Neuronal stem cell (in vitro differentiated cells): Measurements from ENCODE around the gene CPNE9.

Experiments used
- DNase-seq: peaks from one replicate; pipeline ENCODE4 v3.0.0-alpha.2; 2013; ENCODE audit warnings: low spot score
- H2AFZ ChIP-seq: one replicate; pipeline ENCODE4 v1.6.1; 2013; ENCODE audit warnings: mild to moderate bottlenecking, low read length, inconsistent platforms
- H2AK5ac ChIP-seq: 2 replicates; pipeline ENCODE4 v1.6.1; 2013; ENCODE audit warnings: low read depth, mild to moderate bottlenecking, inconsistent platforms, low read length, moderate library complexity, mixed read lengths
- H2BK120ac ChIP-seq: 2 replicates; pipeline ENCODE4 v1.6.1; 2013; ENCODE audit warnings: low read depth, mild to moderate bottlenecking, inconsistent platforms, low read length, moderate library complexity, mixed read lengths
- H2BK12ac ChIP-seq: one replicate; pipeline ENCODE4 v1.6.1; 2013; ENCODE audit warnings: low read length, inconsistent platforms
- H2BK15ac ChIP-seq: 2 replicates; pipeline ENCODE4 v1.6.1; 2013; ENCODE audit warnings: mild to moderate bottlenecking, low read length, inconsistent platforms, mixed read lengths
- H2BK5ac ChIP-seq: one replicate; pipeline ENCODE4 v1.6.1; 2013; ENCODE audit warnings: inconsistent platforms, mild to moderate bottlenecking, low read length, moderate library complexity
- H3K14ac ChIP-seq: one replicate; pipeline ENCODE4 v1.6.1; 2013; ENCODE audit warnings: low read length, inconsistent platforms
- H3K18ac ChIP-seq: 2 replicates; pipeline ENCODE4 v1.6.1; 2013; ENCODE audit warnings: low read length, inconsistent platforms
- H3K23ac ChIP-seq: 2 replicates; pipeline ENCODE4 v1.6.1; 2013; ENCODE audit warnings: low read depth, mild to moderate bottlenecking, mixed read lengths, low read length, inconsistent platforms; ENCODE audit not compliant: poor library complexity
- H3K27ac ChIP-seq: replicated peaks from 3 replicates; pipeline ENCODE4 v1.5.1; 2013; ENCODE audit warnings: low read length, inconsistent platforms
- H3K27me3 ChIP-seq, 3 experiments: 2 replicates each; pipeline ENCODE4 v1.6.1; 2013; ENCODE audit warnings: low read length in 3 of 3, mild to moderate bottlenecking in 2 of 3, inconsistent platforms in 1 of 3, low read depth in 1 of 3, mixed read lengths in 1 of 3, moderate library complexity in 1 of 3; ENCODE audit not compliant: control insufficient read depth in 3 of 3, insufficient read depth in 3 of 3
- H3K36me3 ChIP-seq, 2 donors: replicated peaks in 1 of 2; 2 replicates each; pipeline ENCODE4 v1.6.1; 2013; ENCODE audit warnings: low read length in 2 of 2; ENCODE audit not compliant: control insufficient read depth in 2 of 2, insufficient read depth in 2 of 2
- H3K4ac ChIP-seq: 2 replicates; pipeline ENCODE4 v1.6.1; 2013; ENCODE audit warnings: inconsistent platforms, mild to moderate bottlenecking, low read length, moderate library complexity
- H3K4me1 ChIP-seq, 2 donors: 1 replicate in 1 of 2; 2 replicates in 1 of 2; pipeline ENCODE4 v1.6.1; 2013; ENCODE audit warnings: low read length in 2 of 2, low read depth in 1 of 2; ENCODE audit not compliant: control insufficient read depth in 2 of 2, insufficient read depth in 1 of 2
- H3K4me2 ChIP-seq: one replicate; pipeline ENCODE4 v1.6.1; 2013; ENCODE audit warnings: mild to moderate bottlenecking, low read length, inconsistent platforms; ENCODE audit not compliant: insufficient read depth, poor library complexity, severe bottlenecking
- H3K4me3 ChIP-seq, 2 donors: 2 replicates each; pipeline ENCODE4 v1.5.1; 2013; ENCODE audit warnings: low read length in 2 of 2, mild to moderate bottlenecking in 2 of 2, inconsistent platforms in 1 of 2, moderate library complexity in 1 of 2
- H3K79me1 ChIP-seq: one replicate; pipeline ENCODE4 v1.6.1; 2013; ENCODE audit warnings: low read depth, mild to moderate bottlenecking, inconsistent platforms, low read length, moderate library complexity
- H3K9ac ChIP-seq: one replicate; pipeline ENCODE4 v1.6.1; 2013; ENCODE audit warnings: mild to moderate bottlenecking, low read depth, low read length, inconsistent platforms; ENCODE audit not compliant: poor library complexity
- H3K9me3 ChIP-seq, 2 donors: replicated peaks in 1 of 2; 2 replicates each; pipeline versions ENCODE3 to v1.6.1; 2013; ENCODE audit warnings: low read length in 2 of 2, mild to moderate bottlenecking in 2 of 2, inconsistent platforms in 1 of 2, low read depth in 1 of 2, mixed read lengths in 1 of 2, moderate library complexity in 1 of 2; ENCODE audit not compliant: control insufficient read depth in 2 of 2, insufficient read depth in 1 of 2
- H4K8ac ChIP-seq: one replicate; pipeline ENCODE4 v1.6.1; 2013; ENCODE audit warnings: low read depth, mild to moderate bottlenecking, inconsistent platforms, low read length, moderate library complexity
- H4K91ac ChIP-seq: one replicate; pipeline ENCODE4 v1.6.1; 2013; ENCODE audit warnings: low read length, low read depth, mild to moderate bottlenecking, inconsistent platforms; ENCODE audit not compliant: poor library complexity
- WGBS, 2 donors: extraction: QIAGEN DNeasy Blood & Tissue Kit; methylation state at CpG; one replicate each; pipeline ENCODE4 v1.1.7; 2013; ENCODE audit warnings: missing lambda C conversion rate in 2 of 2, mixed read lengths in 1 of 2; ENCODE audit not compliant: insufficient read length in 2 of 2, insufficient replicate concordance in 1 of 2; ENCODE audit errors: extremely low coverage in 2 of 2; 5-methylcytosine and 5-hydroxymethylcytosine counted together

The CPNE9 gene

DNA sequence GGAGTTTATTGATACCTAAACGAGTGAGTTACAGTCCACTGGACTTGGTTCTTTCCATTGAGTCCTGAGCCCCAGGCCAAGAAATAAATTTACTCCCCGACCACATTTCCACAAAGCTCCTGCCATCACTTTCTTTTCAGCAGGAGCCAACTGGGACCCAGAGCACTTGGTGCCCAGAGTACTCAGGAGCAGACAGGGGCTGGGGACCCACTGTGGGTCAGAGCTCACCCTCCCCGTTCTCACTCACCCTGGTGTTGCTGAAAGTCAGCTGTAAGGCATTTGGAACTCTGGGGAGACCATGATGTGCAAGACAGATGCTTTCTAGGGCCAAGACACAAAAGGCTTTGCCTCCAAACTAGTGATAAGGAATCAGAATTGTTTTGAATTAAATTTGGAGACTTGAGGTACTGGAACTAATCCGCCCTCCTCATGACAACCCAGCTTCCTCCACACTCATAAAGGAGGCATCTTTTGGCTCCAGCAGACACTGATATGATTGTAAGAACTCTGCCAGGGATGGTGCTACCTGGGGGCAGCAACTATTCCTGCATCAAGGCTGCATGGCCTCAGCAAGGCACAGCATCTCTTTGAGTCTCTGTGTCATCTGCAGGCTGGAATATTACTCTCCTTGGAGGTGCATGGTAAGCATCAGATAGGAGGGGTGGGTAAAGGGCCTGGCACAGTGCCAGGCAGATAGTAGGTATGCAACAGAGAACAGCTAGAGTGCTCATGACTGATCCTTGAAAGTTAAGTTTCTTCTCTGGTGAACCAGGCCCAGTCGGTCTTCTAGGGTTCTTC, 73.5 kb downstream of the CPNE9 start:
- Histone ChIP-seq H2BK5ac (no peak overlapping the region), H3K18ac (no peak overlapping the region), H3K79me1 (peaks cover 3% of the 10 kb centered on the region), H3K9ac (no peak overlapping the region), H2AK5ac (no peak overlapping the region), H3K14ac (no peak overlapping the region), H3K9me3 (no peaks in the 10 kb centered on the region), H3K27me3 (no peaks in the 10 kb centered on the region), H3K36me3 (peaks cover 13 to 33% of the 10 kb centered on the region in 2 donors), H2BK12ac (no peak overlapping the region), H3K4me1 (no peaks in the 10 kb centered on the region), H3K4me2 (no peak overlapping the region), H3K27ac (no peak overlapping the region), H2BK120ac (no peak overlapping the region), H2AFZ (no peak overlapping the region), H3K4ac (no peak overlapping the region), H4K8ac (no peak overlapping the region), H3K23ac (no peak overlapping the region), H3K4me3 (no peak overlapping the region), H2BK15ac (no peak overlapping the region), H4K91ac (no peak overlapping the region)
- DNase-seq: no peak
- WGBS, 2 donors: 100% methylated on average over 1 of the region's 5 CpGs; no CpG with 5 or more reads in 1 of the 2 donors

DNA sequence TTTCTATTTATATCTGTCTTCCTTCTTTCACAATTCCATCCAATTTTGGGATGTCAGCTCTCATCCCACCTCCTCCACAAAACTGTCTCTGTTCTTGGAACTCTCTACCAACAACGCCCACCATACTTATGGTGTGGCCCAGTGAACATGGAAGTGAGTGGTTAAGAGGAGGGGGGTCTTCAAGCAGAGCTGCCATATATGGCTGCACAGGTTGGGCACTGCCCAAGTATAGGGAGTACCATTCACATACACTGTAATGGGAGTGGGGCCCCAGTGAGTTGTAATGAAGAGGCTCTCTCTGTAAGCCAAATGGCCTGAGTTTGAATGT, 74.0 kb downstream of the CPNE9 start:
- Histone ChIP-seq H4K8ac (no peak overlapping the region), H3K4me2 (no peak overlapping the region), H3K4me3 (no peak overlapping the region), H2AK5ac (no peak overlapping the region), H3K4me1 (no peaks in the 10 kb centered on the region), H2BK15ac (no peak overlapping the region), H3K14ac (no peak overlapping the region), H3K23ac (no peak overlapping the region), H3K9me3 (no peaks in the 10 kb centered on the region), H2BK12ac (no peak overlapping the region), H3K18ac (no peak overlapping the region), H3K27ac (no peak overlapping the region), H2AFZ (no peak overlapping the region), H2BK120ac (no peak overlapping the region), H3K4ac (no peak overlapping the region), H4K91ac (no peak overlapping the region), H2BK5ac (no peak overlapping the region), H3K27me3 (no peaks in the 10 kb centered on the region), H3K9ac (no peak overlapping the region), H3K79me1 (peaks cover 3% of the 10 kb centered on the region), H3K36me3 (peaks cover 13 to 39% of the 10 kb centered on the region in 2 donors)
- DNase-seq: no peak
- no CpG with 5 or more reads among the region's 1 CpG for WGBS, 2 donors

- H3K4ac ChIP-seq: no peak overlapping the region
- no peak overlapping the region for H3K14ac ChIP-seq
- H3K4me2 ChIP-seq: no peak overlapping the region
- H3K9ac ChIP-seq: no peak overlapping the region
- no peak overlapping the region for H2AK5ac ChIP-seq
- no peak overlapping the region for H2AFZ ChIP-seq
- peaks cover 3% of the 10 kb centered on the region for H3K79me1 ChIP-seq
- H2BK15ac ChIP-seq: no peak overlapping the region
- H2BK120ac ChIP-seq: no peak overlapping the region
- H3K27me3 ChIP-seq: no peaks in the 10 kb centered on the region
- no peak overlapping the region for H3K4me3 ChIP-seq
- no peak overlapping the region for H2BK5ac ChIP-seq
- H4K8ac ChIP-seq: no peak overlapping the region
- H3K9me3 ChIP-seq: no peaks in the 10 kb centered on the region
- H3K36me3 ChIP-seq: peaks cover 15 to 46% of the 10 kb centered on the region in 2 donors
- DNase-seq: no peak
- H3K4me1 ChIP-seq: no peaks in the 10 kb centered on the region
- no CpG with 5 or more reads among the region's 5 CpGs for WGBS, 2 donors
- no peak overlapping the region for H3K23ac ChIP-seq
- H3K18ac ChIP-seq: no peak overlapping the region
- no peak overlapping the region for H4K91ac ChIP-seq
- H2BK12ac ChIP-seq: no peak overlapping the region
- H3K27ac ChIP-seq: no peak overlapping the region
Measured at GRCh38 chr3:9778143-9779074, 74.8 kb downstream of the CPNE9 start.

- no peak overlapping the region for H4K8ac ChIP-seq
- no peak for DNase-seq
- no peak overlapping the region for H2BK12ac ChIP-seq
- WGBS, 2 donors: no CpG with 5 or more reads among the region's 6 CpGs
- H2AFZ ChIP-seq: no peak overlapping the region
- H3K27ac ChIP-seq: no peak overlapping the region
- no peak overlapping the region for H3K4me3 ChIP-seq
- H3K27me3 ChIP-seq: no peaks in the 10 kb centered on the region
- no peak overlapping the region for H4K91ac ChIP-seq
- H3K9ac ChIP-seq: no peak overlapping the region
- no peak overlapping the region for H3K4me2 ChIP-seq
- no peak overlapping the region for H3K14ac ChIP-seq
- H3K23ac ChIP-seq: no peak overlapping the region
- no peaks in the 10 kb centered on the region for H3K9me3 ChIP-seq
- no peak overlapping the region for H2BK15ac ChIP-seq
- H2BK120ac ChIP-seq: no peak overlapping the region
- no peak overlapping the region for H3K18ac ChIP-seq
- no peak overlapping the region for H3K4ac ChIP-seq
- peaks cover 3% of the 10 kb centered on the region for H3K79me1 ChIP-seq
- peaks cover 20 to 52% of the 10 kb centered on the region in 2 donors for H3K36me3 ChIP-seq
- H2BK5ac ChIP-seq: no peak overlapping the region
- no peak overlapping the region for H2AK5ac ChIP-seq
- no peaks in the 10 kb centered on the region for H3K4me1 ChIP-seq
Measured at GRCh38 chr3:9779075-9779593, 75.5 kb downstream of the CPNE9 start.
